ENCODE results near the gene PHKB.

The PHKB gene

DNA sequence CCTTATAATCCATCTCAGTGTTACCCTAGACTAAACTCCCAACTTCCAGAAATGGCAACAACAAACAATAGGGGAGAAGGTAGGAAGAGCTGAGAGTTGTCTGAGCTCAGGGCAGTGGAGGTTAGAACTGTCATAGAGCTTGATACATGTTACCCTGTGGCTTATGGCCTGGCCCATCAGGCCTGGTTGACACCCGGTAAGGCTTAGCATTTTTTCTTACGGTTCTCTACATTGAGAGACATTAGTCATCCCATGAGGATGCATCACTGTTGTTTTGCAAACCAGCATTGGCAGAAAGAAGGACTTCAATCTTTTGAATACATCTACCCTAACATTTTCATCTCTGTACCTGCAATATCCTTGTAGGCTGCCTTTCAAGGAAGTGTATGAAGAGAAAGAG, 226.6 kb downstream of the PHKB start:
- H3K27ac Mint-ChIP-seq, result no peak overlapping the region
- peaks cover 3% of the 10 kb centered on the region for H3K9me3 Mint-ChIP-seq
- H3K4me3 Mint-ChIP-seq, result no peak overlapping the region
- TF ChIP-seq, protein P1, sequence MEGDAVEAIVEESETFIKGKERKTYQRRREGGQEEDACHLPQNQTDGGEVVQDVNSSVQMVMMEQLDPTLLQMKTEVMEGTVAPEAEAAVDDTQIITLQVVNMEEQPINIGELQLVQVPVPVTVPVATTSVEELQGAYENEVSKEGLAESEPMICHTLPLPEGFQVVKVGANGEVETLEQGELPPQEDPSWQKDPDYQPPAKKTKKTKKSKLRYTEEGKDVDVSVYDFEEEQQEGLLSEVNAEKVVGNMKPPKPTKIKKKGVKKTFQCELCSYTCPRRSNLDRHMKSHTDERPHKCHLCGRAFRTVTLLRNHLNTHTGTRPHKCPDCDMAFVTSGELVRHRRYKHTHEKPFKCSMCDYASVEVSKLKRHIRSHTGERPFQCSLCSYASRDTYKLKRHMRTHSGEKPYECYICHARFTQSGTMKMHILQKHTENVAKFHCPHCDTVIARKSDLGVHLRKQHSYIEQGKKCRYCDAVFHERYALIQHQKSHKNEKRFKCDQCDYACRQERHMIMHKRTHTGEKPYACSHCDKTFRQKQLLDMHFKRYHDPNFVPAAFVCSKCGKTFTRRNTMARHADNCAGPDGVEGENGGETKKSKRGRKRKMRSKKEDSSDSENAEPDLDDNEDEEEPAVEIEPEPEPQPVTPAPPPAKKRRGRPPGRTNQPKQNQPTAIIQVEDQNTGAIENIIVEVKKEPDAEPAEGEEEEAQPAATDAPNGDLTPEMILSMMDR (IDR thresholded peaks at IDR 0.05; ENCODE audit: unreplicated experiment in 3 of 3), result no peak
- H3K36me3 Mint-ChIP-seq (ENCODE audit: low read depth), result peaks cover 48% of the 10 kb centered on the region
- no peaks in the 10 kb centered on the region for H3K4me1 Mint-ChIP-seq
- H3K27me3 Mint-ChIP-seq (ENCODE audit: low read depth), result no peaks in the 10 kb centered on the region

DNA sequence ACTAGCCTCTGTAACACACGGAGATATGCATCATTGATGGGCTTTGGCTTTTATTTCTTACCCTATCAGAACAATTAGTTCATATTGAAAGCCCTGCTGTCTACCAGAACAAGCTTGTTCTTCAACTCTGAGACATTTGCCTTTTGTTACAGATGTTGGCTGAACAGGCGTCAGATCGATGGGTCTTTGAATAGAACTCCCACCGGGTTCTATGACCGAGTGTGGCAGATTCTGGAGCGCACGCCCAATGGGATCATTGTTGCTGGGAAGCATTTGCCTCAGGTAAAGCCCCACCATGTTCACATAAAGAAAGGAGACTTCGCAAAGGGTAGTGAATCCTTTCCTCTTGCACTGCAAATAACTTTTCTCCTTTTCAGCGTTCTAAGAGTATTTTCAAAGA, 232.1 kb downstream of the PHKB start:
- H3K27ac Mint-ChIP-seq, result no peak overlapping the region
- TF ChIP-seq, protein P1 (IDR thresholded peaks at IDR 0.05; ENCODE audit: unreplicated experiment in 3 of 3), result no peak
- H3K27me3 Mint-ChIP-seq (ENCODE audit: low read depth), result no peaks in the 10 kb centered on the region
- no peaks in the 10 kb centered on the region for H3K9me3 Mint-ChIP-seq
- H3K36me3 Mint-ChIP-seq (ENCODE audit: low read depth), result peaks cover 57% of the 10 kb centered on the region
- H3K4me3 Mint-ChIP-seq, result no peak overlapping the region
- no peaks in the 10 kb centered on the region for H3K4me1 Mint-ChIP-seq

DNA sequence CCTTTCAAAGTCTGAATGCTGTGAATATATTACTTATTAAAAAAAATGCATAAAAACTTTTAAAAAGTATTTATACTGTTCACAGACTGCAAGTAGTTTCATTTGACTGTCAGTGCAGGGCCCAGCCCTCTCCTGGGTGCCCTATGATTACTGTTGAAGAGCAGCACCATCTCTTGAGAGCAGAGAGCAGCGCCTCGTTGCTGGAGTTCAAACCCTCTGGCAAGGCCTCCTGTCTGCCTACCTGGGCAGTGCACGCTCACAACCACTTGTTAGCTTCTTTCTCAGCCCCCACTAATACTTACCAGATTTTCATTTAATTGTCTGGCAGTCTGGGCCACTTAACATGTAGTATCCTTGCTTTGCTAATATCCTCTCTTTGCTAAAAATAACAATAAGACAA, 233.4 kb downstream of the PHKB start:
- TF ChIP-seq, protein P1 (IDR thresholded peaks at IDR 0.05; ENCODE audit: unreplicated experiment in 3 of 3), result no peak
- H3K4me1 Mint-ChIP-seq, result no peaks in the 10 kb centered on the region
- H3K4me3 Mint-ChIP-seq, result no peak overlapping the region
- H3K27ac Mint-ChIP-seq, result no peak overlapping the region
- no peaks in the 10 kb centered on the region for H3K27me3 Mint-ChIP-seq (ENCODE audit: low read depth)
- H3K9me3 Mint-ChIP-seq, result no peaks in the 10 kb centered on the region
- peaks cover 63% of the 10 kb centered on the region for H3K36me3 Mint-ChIP-seq (ENCODE audit: low read depth)

DNA sequence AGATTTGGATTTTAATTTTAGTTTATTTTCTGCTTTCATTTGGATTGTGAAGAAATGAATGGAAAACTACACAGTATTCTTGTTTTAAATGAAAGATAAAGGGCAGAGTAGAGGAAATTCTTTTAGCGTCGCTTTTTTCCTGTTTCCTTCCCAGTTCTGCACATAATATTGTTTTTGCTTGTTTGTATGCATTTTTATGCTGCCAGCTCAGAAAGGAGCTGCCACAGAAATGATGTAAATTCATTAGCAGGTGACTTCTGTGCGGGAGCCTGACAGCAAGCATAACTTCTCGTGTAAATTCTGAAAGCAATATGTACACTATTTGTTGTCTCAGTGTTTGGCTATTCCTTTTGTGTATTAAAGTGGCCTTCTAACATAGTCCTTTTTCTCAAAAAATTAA, 234.6 kb downstream of the PHKB start:
- Mint-ChIP-seq H3K4me3 (no peak overlapping the region), H3K27ac (no peak overlapping the region), H3K36me3 (ENCODE audit: low read depth) (peaks cover 58% of the 10 kb centered on the region), H3K4me1 (no peaks in the 10 kb centered on the region), H3K9me3 (no peaks in the 10 kb centered on the region), H3K27me3 (ENCODE audit: low read depth) (no peaks in the 10 kb centered on the region)
- TF ChIP-seq, protein P1 (IDR thresholded peaks at IDR 0.05; ENCODE audit: unreplicated experiment in 3 of 3), result no peak

- H3K36me3 Mint-ChIP-seq (ENCODE audit: low read depth), result peaks cover 54% of the 10 kb centered on the region
- no peaks in the 10 kb centered on the region for H3K27me3 Mint-ChIP-seq (ENCODE audit: low read depth)
- no peaks in the 10 kb centered on the region for H3K4me1 Mint-ChIP-seq
- no peak overlapping the region for H3K4me3 Mint-ChIP-seq
- no peak overlapping the region for H3K27ac Mint-ChIP-seq
- H3K9me3 Mint-ChIP-seq, result no peaks in the 10 kb centered on the region
- TF ChIP-seq, protein P1 (IDR thresholded peaks at IDR 0.05; ENCODE audit: unreplicated experiment in 3 of 3), result no peak
Measured at GRCh38 chr16:47697826-47698225, 236.7 kb downstream of the PHKB start.

DNA sequence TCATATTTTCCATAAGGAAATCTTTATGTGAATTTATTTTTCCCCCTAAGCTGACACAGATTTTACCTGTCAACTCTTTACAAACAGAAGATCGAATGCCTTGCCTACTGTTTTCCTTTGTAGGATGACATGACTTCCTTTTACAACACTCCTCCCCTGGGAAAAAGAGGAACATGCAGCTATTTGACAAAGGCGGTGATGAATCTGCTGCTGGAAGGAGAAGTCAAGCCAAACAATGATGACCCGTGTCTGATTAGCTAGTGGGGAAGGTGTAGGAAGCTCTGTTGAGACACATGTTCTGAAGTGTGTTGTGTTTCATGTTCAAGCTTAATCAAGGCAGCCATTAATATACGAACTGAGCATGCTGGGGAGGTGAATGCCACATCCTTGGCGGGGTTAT, 238.0 kb downstream of the PHKB start:
- no peaks in the 10 kb centered on the region for H3K27me3 Mint-ChIP-seq (ENCODE audit: low read depth)
- no peak overlapping the region for H3K27ac Mint-ChIP-seq
- no peak overlapping the region for H3K4me3 Mint-ChIP-seq
- no peaks in the 10 kb centered on the region for H3K9me3 Mint-ChIP-seq
- H3K36me3 Mint-ChIP-seq (ENCODE audit: low read depth), result peaks cover 54% of the 10 kb centered on the region
- H3K4me1 Mint-ChIP-seq, result no peaks in the 10 kb centered on the region
- TF ChIP-seq, protein P1 (IDR thresholded peaks at IDR 0.05; ENCODE audit: unreplicated experiment in 3 of 3), result no peak
